ENCODE results near the gene USP24.

DNA sequence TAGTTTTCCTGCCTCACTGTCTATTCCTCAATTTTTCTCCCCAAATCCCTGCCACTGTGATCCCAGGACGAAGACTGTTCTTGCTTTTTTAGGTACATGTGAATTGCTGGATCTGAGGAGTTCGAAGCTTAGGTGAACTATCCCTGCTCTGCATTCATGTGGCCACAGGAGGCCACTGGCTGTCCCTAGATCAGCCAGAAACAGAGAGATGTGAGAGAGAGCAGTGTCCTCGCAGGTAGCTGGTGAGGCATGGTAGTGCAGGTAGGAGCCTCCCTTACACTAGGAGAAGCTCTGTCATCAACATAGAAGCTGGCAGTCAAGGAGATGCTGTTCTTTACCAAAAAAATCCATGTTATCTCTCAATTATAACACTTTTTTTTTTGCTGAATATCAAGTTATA, 71.5 kb downstream of the USP24 start:
- TF ChIP-seq POLR2AphosphoS5 (IDR thresholded peaks at IDR 0.05; ENCODE audit: low read depth, low read length) (no peak), POLR2A (IDR thresholded peaks at IDR 0.05; ENCODE audit: low read depth, low read length) (no peak), TAF1 (IDR thresholded peaks at IDR 0.05; ENCODE audit: borderline replicate concordance, low read depth, low read length) (no peak)
